ENCODE measurements around the gene MUS81.
"Not testable (repeated sequence)": the region's sequence is repeated elsewhere in the genome, so short reads cannot be mapped to it uniquely, and the experiment has no call there.

Gene MUS81
- total RNA-seq, result 94.7 to 132 (median 118) reads per million in 4 experiments

DNA sequence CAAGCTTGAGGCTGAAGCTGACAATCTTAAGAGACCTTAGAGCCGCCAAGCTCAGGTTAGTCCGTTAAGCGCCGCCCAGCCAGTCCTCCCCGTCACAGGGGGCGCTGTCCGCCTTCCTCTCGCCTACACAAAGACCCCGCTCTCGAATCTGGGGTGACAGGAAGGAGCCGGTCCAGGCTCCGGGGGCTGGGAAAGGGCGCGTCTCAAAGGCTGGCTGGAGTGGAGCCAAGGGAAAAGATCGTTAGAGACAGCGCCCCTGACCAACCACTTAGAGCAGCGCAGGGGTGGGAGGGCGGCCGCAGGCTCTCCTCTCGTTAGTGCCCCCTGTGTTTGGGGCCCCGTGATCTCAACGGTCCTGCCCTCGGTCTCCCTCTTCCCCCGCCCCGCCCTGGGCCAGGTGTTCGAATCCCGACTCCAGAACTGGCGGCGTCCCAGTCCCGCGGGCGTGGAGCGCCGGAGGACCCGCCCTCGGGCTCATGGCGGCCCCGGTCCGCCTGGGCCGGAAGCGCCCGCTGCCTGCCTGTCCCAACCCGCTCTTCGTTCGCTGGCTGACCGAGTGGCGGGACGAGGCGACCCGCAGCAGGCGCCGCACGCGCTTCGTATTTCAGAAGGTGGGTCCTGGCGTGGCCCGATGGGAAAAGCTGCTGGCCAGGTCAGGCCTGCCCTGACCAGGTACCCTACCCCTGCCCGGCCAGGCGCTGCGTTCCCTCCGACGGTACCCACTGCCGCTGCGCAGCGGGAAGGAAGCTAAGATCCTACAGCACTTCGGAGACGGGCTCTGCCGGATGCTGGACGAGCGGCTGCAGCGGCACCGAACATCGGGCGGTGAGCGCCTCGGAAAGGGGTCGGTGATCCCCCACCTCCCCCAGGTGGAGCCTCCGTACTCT lies at the start of gene MUS81:
TSS of gene MUS81 (plus strand) at position 156 of the 887 bp plus-strand sequence. CDS start at position 477, 321 bp downstream.
- DNase-seq, result peak; percentile 93

DNA sequence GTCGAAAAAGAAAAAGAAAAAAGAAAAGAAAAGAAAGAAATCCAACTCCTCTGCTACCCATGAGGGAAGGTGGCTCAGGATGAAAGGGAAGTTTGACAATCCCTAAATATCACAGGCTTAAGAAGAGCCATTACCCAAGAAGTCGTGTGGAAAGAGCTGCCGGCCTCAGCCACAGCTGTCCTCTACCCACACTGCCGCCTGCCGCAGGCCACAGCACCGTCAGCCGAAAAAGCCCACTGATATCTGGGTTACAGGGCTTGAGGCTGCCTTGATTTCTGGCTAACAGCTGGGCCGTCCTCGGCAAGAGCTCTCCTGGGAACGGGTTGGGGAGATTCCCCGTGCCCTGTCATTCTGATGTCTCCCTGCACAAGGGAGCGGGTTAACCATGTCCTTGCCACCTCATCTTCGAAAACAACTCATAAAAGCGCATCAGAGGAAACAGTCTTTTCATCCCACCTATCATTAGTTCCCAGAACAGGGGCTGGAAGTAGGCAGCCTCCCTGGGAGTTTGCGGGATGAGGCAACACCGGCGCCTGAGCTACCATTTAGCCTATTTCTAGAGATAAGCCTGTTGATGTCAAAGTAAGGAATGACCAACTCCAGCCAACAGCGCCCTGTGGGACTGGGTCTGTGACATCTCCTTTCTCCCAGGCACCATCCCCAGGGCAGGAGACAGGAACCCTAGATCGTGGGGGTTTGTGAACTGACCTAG lies 48.3 kb upstream of the MUS81 start:
- DNase-seq, result no peak

- no peak for DNase-seq
Measured at GRCh38 chr11:65814131-65814985, 45.9 kb upstream of the MUS81 start.

DNA sequence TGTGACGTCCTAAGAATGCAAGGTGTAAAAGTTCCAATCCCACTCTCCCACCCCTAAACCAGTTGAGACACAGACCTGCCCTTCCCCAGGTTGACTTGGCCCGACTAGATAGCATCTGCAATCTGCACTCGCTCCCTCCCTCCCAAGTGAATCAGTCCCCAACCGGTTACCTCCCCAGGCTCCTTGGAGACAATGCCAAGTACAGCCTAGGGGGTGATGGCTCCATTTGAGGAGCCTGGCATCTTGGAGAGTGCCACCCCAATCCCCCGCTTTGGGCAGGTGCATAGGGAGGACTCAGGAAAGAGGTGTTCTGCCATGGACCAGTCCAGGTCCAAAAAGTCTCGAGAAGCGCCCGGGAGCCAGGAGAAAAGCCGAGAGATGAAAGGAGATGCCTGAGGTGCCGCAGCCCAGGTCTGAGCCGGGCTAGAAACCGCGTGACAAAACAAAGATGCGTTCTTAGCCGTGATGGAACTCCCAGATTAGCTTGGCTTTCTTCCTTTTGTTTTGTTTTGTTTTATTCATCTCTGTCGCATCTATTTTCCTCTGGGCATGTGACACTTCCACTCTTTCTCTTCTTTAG lies 45.2 kb upstream of the MUS81 start:
- DNase-seq, result no peak

GRCh38 chr11:65816696-65817095 lies 43.5 kb upstream of the MUS81 start:
- DNase-seq, result no peak

- no peak for DNase-seq
Measured at GRCh38 chr11:65817312-65817834, 42.9 kb upstream of the MUS81 start.

DNA sequence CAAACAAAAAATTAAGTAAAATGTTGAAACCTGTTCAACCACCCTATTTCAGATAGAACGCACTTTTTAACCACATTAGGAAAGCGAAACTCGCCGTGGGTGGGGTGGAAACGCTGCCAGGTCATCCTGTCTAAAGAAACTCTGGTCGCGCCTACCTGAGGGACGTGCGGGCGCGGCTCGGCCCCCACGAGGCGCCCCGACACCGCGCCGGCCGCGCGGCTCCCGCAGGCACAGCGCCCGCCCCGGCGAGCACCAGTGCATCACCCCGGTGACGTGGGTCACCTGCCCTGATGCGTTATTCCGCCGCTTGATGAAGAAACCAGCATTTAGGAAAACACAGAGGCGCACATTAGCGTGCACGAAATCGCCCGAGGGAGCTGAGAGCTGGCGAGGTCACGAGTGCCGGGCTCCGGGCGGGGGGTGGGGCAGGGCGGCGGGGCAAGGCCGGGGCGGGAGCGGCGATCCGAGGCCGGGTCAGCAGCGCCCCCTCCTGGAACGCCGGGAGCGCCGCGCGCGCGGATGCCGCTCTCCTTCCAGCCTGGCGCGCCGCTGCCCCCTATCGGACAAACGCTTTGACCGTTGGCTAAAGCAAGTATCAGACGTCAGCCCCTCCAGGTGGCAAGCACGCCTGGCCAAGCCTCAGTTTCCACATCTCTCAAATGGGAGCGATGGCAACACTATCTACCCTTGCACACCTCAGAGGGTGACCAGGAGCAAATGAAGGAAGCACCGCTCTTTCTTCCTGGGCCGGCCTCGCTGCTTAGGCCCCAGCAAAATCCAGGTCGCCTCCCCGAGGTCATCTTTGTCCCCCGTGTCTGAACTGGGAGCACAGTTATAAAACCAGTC lies 42.2 kb upstream of the MUS81 start:
- peak; percentile 93 for DNase-seq

DNA sequence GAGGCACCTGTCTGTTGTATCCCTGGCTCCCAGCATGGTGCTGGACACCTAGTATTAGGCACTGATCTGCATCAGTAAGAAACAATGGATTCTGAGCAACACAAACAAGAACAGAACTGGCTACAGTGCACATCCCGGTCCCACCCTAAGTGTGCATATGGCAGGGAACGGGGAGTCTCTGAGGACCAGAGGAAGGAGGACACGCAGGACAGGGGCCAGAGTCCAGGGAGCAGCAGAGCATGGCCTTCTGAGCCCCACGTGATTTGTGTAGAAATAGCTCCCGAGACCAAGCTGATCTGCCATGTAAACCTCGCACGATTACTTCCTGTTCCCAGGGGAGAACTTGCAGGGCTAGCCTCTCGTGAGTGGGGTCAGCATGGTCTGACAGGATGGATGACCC lies 39.1 kb upstream of the MUS81 start:
- DNase-seq, result no peak

GRCh38 chr11:65822776-65823528 lies 37.3 kb upstream of the MUS81 start:
- DNase-seq, result no peak

- DNase-seq, result no peak
Measured at GRCh38 chr11:65826984-65827735, 33.1 kb upstream of the MUS81 start.

DNA sequence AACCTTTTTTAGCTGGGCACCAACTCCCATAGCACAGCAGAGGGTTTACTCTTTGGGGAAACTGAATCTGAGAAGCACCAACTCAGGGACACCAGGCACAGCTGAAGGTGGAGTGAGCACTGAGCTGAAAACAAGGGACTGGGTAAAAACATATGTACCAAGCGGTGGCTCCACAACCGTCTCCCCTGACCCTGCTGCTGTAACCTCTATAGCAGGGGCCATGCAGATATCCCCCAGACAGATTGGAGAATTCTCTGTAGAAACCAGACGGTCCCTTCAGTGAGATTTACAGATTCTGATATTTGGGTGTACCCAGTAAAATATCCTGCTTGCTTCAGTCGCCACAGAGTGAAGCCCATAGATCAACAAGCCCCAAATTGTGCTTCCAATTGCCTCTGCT lies 30.8 kb upstream of the MUS81 start:
- no peak for DNase-seq

GRCh38 chr11:65832231-65832630 lies 28.0 kb upstream of the MUS81 start:
- not testable (repeated sequence) for DNase-seq

- DNase-seq, result peak; percentile 91
Measured at GRCh38 chr11:65833297-65834030, 26.8 kb upstream of the MUS81 start, which contains the start of gene SNX32. SNX32 (plus strand) TSS chr11:65833963; CDS start chr11:65834066, 103 bp downstream.

DNA sequence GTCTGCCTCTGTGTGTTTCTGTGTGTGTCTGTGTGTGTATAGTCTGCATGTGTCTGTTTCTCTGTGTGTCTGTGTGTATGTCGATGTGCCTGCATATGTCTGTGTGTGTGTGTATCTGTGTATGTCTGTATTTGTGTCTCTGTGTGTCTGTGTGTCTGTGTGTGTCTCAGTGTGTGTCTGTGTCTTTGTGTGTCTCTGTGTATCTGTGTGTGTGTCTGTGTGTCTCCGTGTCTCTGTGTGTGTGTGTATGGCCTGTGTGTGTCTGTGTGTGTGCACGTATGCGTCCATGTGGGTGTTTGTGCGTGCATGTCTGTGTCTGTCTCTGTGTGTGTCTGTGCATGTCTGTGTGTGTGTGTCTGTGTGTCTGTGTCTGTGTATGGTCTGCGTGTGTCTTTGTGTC lies 26.0 kb upstream of the MUS81 start:
- no peak for DNase-seq

DNA sequence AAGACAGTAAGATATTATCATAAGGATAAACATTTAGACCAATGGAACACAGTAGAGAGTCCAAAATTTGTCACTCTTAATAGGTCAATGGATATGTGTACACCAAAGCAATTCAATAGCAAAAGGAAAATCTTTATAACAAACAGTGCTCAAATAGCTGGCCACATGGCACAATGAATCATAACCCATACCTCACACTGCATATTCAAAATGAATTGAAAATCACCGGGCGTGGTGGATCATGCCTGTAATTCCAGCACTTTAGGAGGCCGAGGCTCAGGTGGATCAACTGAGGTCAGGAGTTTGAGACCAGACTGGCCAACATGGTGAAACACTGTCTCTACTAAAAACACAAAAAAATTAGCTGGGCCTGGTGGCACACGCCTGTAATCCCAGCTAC lies 18.1 kb upstream of the MUS81 start:
- no peak for DNase-seq

GRCh38 chr11:65843811-65844210 lies 16.4 kb upstream of the MUS81 start:
- no peak for DNase-seq

DNA sequence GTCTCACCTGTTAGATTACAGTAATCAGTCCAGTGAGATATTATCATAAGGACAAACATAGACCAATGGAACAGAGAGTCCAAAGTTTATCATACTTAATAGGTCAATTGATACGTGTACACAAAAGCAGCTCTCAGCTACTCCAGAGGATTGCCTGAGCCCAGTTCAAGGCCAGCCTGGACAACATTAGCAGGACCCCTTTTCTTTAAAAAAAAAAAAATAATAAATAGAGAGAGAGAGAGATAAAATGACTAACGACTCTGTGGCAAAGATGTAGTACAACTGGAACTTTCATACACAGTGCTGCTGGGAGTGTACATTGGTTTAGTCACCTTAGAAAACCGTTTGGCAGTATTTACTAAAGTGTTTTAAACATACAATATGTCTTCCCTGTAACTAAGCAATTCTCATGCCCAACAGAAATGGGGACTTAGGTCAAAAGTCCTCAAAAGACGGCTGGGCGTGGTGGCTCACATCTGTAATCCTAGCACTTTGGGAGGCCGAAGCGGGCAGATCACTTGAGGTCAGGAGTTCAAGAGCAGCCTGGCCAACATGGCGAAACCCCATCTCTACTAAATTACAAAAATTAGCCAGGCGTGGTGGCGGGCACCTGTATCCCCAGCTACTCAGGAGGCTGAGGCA lies 15.9 kb upstream of the MUS81 start:
- DNase-seq, result no peak

GRCh38 chr11:65847746-65848145 lies 12.5 kb upstream of the MUS81 start:
- no peak for DNase-seq
